Skin epidermis (tissue), 12 donors: ENCODE measurements around the gene NEK5.
"Not testable (repeated sequence)": the region's sequence is repeated elsewhere in the genome, so short reads cannot be mapped to it uniquely, and the experiment has no call there.

Source experiments
- H3K27ac ChIP-seq, 21 experiments: fragments of 200-600 bp; sonication (generic) in 11 of 21; one replicate each; pipeline ENCODE4 v1.5.0; 2020; ENCODE audit warnings: mild to moderate bottlenecking in 3 of 21, inconsistent platforms in 2 of 21, moderate library complexity in 2 of 21
- H3K4me3 ChIP-seq, 7 experiments: fragments of 200-600 bp; sonication (generic) in 2 of 7; one replicate each; pipeline ENCODE4 v1.5.0; 2020; ENCODE audit warnings: inconsistent platforms in 2 of 7, mild to moderate bottlenecking in 2 of 7, moderate library complexity in 1 of 7

Gene NEK5, protein sequence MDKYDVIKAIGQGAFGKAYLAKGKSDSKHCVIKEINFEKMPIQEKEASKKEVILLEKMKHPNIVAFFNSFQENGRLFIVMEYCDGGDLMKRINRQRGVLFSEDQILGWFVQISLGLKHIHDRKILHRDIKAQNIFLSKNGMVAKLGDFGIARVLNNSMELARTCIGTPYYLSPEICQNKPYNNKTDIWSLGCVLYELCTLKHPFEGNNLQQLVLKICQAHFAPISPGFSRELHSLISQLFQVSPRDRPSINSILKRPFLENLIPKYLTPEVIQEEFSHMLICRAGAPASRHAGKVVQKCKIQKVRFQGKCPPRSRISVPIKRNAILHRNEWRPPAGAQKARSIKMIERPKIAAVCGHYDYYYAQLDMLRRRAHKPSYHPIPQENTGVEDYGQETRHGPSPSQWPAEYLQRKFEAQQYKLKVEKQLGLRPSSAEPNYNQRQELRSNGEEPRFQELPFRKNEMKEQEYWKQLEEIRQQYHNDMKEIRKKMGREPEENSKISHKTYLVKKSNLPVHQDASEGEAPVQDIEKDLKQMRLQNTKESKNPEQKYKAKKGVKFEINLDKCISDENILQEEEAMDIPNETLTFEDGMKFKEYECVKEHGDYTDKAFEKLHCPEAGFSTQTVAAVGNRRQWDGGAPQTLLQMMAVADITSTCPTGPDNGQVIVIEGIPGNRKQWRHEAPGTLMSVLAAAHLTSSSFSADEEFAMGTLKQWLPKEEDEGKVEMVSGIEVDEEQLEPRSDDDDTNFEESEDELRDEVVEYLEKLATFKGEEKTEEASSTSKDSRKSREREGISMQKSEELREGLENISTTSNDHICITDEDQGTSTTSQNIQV

DNA sequence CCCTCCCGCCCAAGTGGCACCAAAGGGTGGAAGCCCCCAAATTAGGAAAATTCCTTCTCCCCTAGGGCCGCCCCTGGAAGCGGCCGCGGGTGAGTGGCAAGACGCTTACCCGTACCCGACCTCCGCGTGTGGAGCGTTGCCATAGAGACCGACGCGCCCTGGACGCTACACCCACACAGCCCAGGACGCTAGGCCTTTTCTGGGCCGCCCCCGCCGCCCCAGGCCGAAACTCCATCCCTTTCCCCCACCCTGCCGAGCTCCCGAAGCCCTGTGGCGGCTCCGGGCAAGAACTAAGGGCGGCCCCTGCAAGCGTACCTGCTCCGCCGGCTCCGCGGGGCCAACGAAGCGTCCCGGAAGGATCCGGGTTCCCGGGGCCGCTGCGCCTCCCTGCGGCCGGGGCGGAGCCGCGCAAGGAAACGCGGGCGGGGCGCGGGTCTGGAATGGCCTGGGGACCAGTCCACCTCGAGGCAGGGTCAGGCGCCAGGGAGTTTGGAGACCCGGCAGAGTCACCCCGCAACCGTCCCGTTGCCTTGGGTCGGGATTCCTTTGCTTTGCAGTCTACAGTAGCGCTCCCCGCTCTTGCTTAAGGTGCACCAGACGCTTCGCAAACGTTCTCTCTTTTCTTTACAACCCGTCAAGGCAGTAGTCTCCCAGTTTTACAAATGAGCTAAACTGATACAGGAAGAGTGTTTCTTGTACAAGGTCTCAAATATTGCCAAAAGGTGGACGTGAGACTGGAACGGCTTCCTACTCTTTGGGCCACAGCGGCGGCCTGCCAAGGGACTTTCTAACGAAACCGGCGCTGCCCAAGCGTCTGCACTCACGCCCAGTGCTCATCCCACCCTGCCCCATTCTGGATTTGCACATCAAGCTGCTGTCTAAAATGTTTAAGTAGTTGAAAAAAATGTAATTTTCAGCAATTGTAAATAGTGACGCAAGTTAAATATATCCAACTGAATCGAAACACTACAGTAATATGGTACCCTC, at the start of gene NEK5:
Gene NEK5, minus strand, starts transcription at position 360 of the 987 bp plus-strand sequence. CDS start 1,591 bp downstream, outside the sequence.
- H3K4me3 ChIP-seq: peak within 1 kb of the TSS; percentile 46 to 64 (median 56)
- H3K27ac ChIP-seq: peak within 1 kb of the TSS in 4 of 21 experiments; percentile 16 to 36 (median 30)

DNA sequence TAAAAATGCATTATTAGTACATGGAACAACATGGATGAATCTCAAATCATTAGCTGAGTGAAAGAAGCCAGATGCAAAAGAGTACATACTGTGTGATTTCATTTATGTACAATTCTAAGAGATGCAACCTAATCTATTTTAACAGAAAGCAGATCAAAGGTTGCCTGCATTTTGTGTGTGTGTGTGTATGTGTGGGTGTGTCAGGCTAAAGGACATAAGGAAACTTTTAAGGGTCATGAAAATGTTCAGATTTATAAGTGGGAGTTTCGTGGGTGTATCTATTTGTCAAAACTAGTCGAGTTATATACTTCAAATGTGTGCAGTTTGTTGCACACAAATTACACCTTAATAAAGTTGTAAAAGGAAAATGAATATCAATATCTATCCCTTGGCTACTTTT, 48.4 kb upstream of the NEK5 start:
- Histone ChIP-seq H3K27ac (no peak overlapping the region), H3K4me3 (no peak overlapping the region)

- peak overlapping the region in 2 of 21 experiments; percentile 2 to 4 for H3K27ac ChIP-seq
- not testable (repeated sequence) for H3K4me3 ChIP-seq
These were observed 45.1 kb upstream of the NEK5 start for GRCh38 chr13:52173970-52174369.

DNA sequence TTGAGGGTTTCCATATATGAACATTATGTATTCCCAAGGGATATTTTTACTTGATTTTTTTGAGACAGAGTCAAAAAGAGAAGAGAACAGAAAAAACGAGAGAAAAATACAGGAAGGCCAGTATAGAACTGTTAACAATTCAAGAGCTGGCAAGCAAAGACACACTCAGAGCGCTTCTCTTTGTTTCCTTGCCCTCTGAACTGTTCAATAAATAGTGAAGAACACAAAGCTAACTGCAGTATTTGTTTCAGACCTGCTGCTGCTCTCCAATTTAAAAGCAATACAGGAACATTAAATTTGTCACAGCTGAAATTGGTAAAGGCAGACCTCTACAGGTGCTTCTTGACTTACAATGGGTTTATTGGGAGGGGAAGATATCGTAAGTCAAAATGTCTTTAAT, 44.5 kb upstream of the NEK5 start:
- no peak overlapping the region for H3K4me3 ChIP-seq
- peak overlapping the region in 2 of 21 experiments; percentile 2 to 4 for H3K27ac ChIP-seq

- not testable (repeated sequence) for H3K27ac ChIP-seq
These were observed 42.8 kb upstream of the NEK5 start for GRCh38 chr13:52171686-52172085.

DNA sequence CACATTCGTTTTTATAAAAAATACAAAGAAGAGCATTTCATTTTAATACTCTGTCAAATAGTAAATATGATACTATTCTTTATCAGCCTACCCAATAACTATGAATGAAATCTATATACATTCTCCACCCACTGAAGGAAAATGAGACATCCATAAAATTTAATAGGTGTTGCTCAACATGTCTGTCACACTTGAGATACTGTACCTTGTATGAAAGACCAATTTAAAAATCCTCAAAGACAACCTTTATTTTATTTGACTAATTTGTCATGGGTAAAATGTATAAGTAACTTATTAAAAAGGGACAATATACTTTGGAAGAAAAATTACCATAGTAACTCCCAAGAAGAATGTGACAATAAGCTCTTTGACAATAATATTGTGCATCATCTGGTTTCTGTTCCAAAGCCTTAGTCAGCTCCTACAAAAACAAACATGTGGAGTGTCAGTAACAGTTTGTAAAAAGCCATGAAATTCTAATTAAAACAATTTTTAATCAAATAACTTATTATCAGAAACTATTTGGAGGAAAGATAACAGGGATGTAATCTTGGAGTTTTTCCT, 42.0 kb upstream of the NEK5 start:
- H3K27ac ChIP-seq: peak overlapping the region in 1 of 21 experiments; percentile 47
- H3K4me3 ChIP-seq: not testable (repeated sequence)

More at GRCh38 chr13:52171686-52172085, 42.8 kb upstream of the NEK5 start:
- not testable (repeated sequence) for H3K4me3 ChIP-seq

- no peak overlapping the region for H3K4me3 ChIP-seq
- H3K27ac ChIP-seq: no peak overlapping the region
These were observed 41.0 kb upstream of the NEK5 start for GRCh38 chr13:52169839-52170238.

DNA sequence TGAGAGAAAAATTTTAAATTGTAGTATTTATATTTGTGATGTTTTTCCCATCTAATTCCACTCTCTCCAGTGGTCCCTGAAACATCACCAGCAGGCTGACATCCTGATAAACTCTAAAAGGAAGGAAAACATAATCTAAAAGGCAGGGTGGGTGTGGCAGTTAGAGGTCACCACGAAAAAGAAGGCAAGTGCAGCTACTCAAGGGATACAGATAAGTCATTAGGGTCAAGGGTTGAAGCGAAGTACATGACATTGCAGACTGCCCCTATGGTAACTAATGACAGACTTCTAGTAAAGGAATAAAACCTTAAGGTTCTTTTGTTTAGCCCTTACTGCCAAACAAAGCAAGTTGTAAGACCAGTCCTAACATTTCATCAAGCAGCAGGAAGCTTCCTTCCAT, 36.5 kb upstream of the NEK5 start:
- peak overlapping the region in 1 of 21 experiments; percentile 54 for H3K27ac ChIP-seq
- H3K4me3 ChIP-seq: no peak overlapping the region

- Histone ChIP-seq H3K4me3 (no peak overlapping the region), H3K27ac (peak overlapping the region in 1 of 21 experiments; percentile 54)
These were observed 36.1 kb upstream of the NEK5 start for GRCh38 chr13:52164989-52165388.

DNA sequence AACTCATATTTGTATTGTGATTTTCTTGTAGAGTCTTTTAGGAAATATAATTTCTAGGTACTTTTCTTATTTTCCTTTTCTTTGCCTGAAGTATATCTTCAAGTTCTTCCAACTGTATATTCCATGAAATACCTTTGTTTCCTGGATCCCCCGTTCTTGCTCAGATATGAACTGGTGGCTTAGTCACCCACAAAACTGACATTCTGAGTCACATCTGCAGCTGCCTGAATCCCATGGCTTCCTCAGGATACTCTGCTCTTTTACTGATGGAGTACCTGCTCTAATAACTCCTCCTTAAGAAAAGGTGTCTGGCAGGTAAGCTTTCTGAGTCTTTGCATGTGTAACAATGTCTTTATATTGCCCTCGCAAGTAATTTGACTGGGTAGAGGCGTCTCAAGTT, 35.0 kb upstream of the NEK5 start:
- not testable (repeated sequence) for H3K27ac ChIP-seq, H3K4me3 ChIP-seq

DNA sequence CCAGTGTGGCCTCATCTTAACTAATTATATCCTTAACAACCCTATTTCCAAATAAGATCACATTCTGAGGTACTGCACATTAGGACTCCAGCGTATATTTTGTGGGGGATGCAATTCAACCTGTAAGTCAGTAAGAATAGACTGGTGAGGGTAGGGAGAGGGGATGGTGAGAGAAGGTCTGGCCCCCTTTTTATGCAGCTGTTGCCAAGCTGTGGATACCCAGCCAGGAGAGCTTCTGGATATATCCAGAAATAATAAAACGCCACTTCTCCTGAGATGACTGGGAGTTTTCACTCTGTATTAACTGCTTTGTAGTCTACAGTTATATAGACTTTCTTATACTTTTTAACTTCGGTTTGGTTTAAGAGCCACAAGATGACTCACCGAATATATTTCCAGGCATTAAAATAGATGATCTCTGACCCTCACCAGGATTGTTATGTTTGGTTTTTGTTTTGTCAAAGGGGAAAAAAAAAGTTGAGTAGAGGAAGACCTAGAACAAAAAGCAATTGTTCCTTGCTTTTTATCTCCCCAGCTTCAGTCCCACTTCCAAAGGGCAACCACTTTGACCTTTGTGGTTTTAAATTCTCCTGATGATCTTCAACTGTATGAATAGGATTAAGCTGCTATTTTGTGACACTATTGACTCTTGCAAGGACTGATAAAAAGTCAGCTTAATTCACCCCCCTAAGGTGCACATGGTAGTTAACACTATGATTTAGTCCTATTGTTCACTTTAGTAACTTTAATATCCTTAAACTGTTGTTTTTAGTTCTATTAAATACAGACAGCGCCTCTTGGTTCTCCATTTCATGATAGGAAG, 33.6 kb upstream of the NEK5 start:
- Histone ChIP-seq H3K27ac (peak overlapping the region in 4 of 21 experiments; percentile 2 to 60 (median 12)), H3K4me3 (no peak overlapping the region)

GRCh38 chr13:52161181-52161646, 32.3 kb upstream of the NEK5 start:
- H3K27ac ChIP-seq: no peak overlapping the region

GRCh38 chr13:52160506-52160905, 31.6 kb upstream of the NEK5 start:
- Histone ChIP-seq H3K4me3 (no peak overlapping the region), H3K27ac (no peak overlapping the region)

More at GRCh38 chr13:52161181-52161646, 32.3 kb upstream of the NEK5 start:
- no peak overlapping the region for H3K4me3 ChIP-seq

- peak overlapping the region in 3 of 7 experiments; percentile 85 to 92 (median 88) for H3K4me3 ChIP-seq
- peak overlapping the region in 4 of 21 experiments; percentile 84 to 96 (median 92) for H3K27ac ChIP-seq
These were observed 31.2 kb upstream of the NEK5 start for GRCh38 chr13:52160053-52160452.

GRCh38 chr13:52159159-52159982, 30.5 kb upstream of the NEK5 start, which contains the start of gene NEK3:
NEK3 (minus strand) TSS chr13:52159597; CDS start chr13:52156191, 3,406 bp downstream.
- H3K4me3 ChIP-seq: peak within 1 kb of the TSS; percentile 71 to 93 (median 87)
- peak within 1 kb of the TSS; percentile 74 to 96 (median 88) for H3K27ac ChIP-seq

- peak overlapping the region; percentile 74 to 96 (median 88) for H3K27ac ChIP-seq
These were observed 29.8 kb upstream of the NEK5 start for GRCh38 chr13:52158629-52159158.

More at GRCh38 chr13:52158629-52159158, 29.8 kb upstream of the NEK5 start:
- H3K4me3 ChIP-seq: peak overlapping the region; percentile 71 to 93 (median 87)
